Erythroblast (primary cell): ENCODE measurements around the gene VPS39.

Experiments used
- GATA1 ChIP-seq: IDR thresholded peaks from 2 replicates; pipeline ENCODE4 v1.6.1; 2011; ENCODE audit warnings: low read depth, mild to moderate bottlenecking, control low read depth, low read length, moderate library complexity
- POLR2A ChIP-seq: IDR thresholded peaks from 2 replicates; pipeline ENCODE4 v1.6.1; 2011; ENCODE audit warnings: mild to moderate bottlenecking, low read length

GRCh38 chr15:42151736-42152135, 56.4 kb downstream of the VPS39 start:
- TF ChIP-seq POLR2A (no peak), GATA1 (no peak)
